ENCODE results near the gene AUTS2. TPM values are rescaled to one million over a fixed set of nuclear protein-coding genes. Genes with fewer than 3 reads are reported as not detected.

The AUTS2 gene
- total RNA-seq, 1 experiment from 2014 or later: 42.1 TPM

DNA sequence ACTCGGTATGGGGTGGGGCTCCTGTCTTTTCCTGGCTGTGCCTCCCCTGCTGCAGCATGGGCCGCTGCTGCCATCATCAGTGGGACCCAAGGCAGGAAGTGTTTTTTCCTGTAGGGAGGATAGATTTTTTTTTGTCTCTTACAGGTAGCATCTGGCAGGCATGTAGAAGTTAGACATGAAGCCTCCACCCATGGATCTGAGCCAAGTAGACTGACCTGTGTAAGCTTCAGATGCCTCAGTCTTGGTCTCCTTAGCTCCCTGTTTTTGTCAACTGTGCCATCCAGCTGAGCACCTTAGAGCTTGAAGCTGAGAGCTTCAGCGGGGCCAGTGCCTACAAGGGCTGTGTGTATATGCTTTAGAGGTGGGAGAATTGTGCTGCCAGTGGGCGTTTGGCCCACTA, 93.5 kb downstream of the AUTS2 start:
- CTCF ChIA-PET: no interaction called here

DNA sequence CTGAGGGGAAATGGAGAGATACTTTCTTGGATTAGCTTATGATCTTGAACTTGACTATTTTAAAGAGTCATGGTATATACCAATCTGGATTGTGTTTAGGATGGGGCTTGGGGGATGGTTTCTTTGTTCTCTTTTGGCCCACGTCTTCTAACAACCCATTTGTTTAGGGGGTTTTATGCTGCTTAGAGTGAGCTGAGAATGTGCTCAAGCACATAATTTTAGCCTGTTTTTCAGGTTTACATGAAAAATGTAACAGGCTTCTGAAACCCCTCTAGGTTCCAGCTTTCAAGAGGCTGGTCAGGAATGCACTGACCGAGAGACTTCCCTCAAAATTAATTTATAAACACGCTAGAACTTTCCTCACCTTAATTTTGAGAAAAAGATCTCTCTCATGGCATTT, 94.3 kb downstream of the AUTS2 start:
- TF ChIP-seq EZH2 (IDR thresholded peaks at IDR 0.05; ENCODE audit: borderline replicate concordance, low read depth, low read length, poor library complexity, severe bottlenecking): no peak
- TF ChIP-seq, protein P1, sequence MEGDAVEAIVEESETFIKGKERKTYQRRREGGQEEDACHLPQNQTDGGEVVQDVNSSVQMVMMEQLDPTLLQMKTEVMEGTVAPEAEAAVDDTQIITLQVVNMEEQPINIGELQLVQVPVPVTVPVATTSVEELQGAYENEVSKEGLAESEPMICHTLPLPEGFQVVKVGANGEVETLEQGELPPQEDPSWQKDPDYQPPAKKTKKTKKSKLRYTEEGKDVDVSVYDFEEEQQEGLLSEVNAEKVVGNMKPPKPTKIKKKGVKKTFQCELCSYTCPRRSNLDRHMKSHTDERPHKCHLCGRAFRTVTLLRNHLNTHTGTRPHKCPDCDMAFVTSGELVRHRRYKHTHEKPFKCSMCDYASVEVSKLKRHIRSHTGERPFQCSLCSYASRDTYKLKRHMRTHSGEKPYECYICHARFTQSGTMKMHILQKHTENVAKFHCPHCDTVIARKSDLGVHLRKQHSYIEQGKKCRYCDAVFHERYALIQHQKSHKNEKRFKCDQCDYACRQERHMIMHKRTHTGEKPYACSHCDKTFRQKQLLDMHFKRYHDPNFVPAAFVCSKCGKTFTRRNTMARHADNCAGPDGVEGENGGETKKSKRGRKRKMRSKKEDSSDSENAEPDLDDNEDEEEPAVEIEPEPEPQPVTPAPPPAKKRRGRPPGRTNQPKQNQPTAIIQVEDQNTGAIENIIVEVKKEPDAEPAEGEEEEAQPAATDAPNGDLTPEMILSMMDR (conservative IDR thresholded peaks at IDR 0.05; ENCODE audit: low read depth, low read length): no peak
- CTCF ChIA-PET: no interaction called here
- H3K27me3 ChIP-seq (replicated peaks; ENCODE audit: insufficient read depth, low read depth, low read length, poor library complexity): no peaks in the 10 kb centered on the region
- DNase-seq (ENCODE audit: low spot score): no peak
- intact Hi-C loops (cut with micrococcal nuclease; ENCODE audit: unreplicated experiment): no loop called here
- no peaks in the 10 kb centered on the region for H3K9me3 ChIP-seq (ENCODE audit: low read depth, low read length, poor library complexity, severe bottlenecking)
- POLR2A ChIA-PET (ENCODE audit: low non-redundant PET): no interaction called here
- BruUV-seq (replicated peaks): no TSS peak
- H3K4me3 ChIP-seq (ENCODE audit: low read depth, low read length, poor library complexity, severe bottlenecking): no peak overlapping the region
- peaks cover 20% of the 10 kb centered on the region for H3K4me1 ChIP-seq (ENCODE audit: insufficient read depth, low read length, poor library complexity, severe bottlenecking)
- no peaks in the 10 kb centered on the region for H3K36me3 ChIP-seq (ENCODE audit: insufficient read depth, low read length, poor library complexity, severe bottlenecking)
- no peak overlapping the region for H3K27ac ChIP-seq (ENCODE audit: low read depth, low read length, poor library complexity, severe bottlenecking)

More for the DNA sequence above, 93.5 kb downstream of the AUTS2 start:
- Histone ChIP-seq H3K27me3 (replicated peaks; ENCODE audit: insufficient read depth, low read depth, low read length, poor library complexity) (no peaks in the 10 kb centered on the region), H3K9me3 (ENCODE audit: low read depth, low read length, poor library complexity, severe bottlenecking) (no peaks in the 10 kb centered on the region), H3K27ac (ENCODE audit: low read depth, low read length, poor library complexity, severe bottlenecking) (no peak overlapping the region), H3K36me3 (ENCODE audit: insufficient read depth, low read length, poor library complexity, severe bottlenecking) (no peaks in the 10 kb centered on the region), H3K4me1 (ENCODE audit: insufficient read depth, low read length, poor library complexity, severe bottlenecking) (peaks cover 21% of the 10 kb centered on the region), H3K4me3 (ENCODE audit: low read depth, low read length, poor library complexity, severe bottlenecking) (no peak overlapping the region)
- TF ChIP-seq, protein P1 (conservative IDR thresholded peaks at IDR 0.05; ENCODE audit: low read depth, low read length): no peak
- no peak for TF ChIP-seq EZH2 (IDR thresholded peaks at IDR 0.05; ENCODE audit: borderline replicate concordance, low read depth, low read length, poor library complexity, severe bottlenecking)
- POLR2A ChIA-PET (ENCODE audit: low non-redundant PET): no interaction called here
- intact Hi-C loops (cut with micrococcal nuclease; ENCODE audit: unreplicated experiment): no loop called here
- DNase-seq (ENCODE audit: low spot score): no peak
- BruUV-seq (replicated peaks): no TSS peak

DNA sequence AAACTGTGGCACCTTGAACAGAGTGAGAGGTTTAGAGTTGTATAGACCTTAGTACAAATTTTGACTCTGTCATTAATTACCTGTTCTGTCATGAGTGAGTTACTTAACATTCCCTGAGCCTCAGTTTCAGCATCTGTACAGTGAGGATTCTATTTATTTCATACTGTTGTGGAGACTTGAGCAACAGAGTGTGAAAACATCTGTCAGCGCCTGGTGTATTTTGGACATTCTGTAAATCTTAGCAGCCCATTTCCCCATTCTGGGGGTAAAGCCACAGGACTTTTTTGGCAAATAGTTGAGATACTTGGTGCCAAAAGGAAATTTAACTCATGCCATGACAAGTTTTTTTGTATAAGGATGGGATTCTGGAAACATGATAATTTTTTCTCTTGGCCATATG, 94.8 kb downstream of the AUTS2 start:
- TF ChIP-seq, protein P1 (conservative IDR thresholded peaks at IDR 0.05; ENCODE audit: low read depth, low read length): no peak
- no peak for TF ChIP-seq EZH2 (IDR thresholded peaks at IDR 0.05; ENCODE audit: borderline replicate concordance, low read depth, low read length, poor library complexity, severe bottlenecking)
- BruUV-seq (replicated peaks): no TSS peak
- Histone ChIP-seq H3K4me3 (ENCODE audit: low read depth, low read length, poor library complexity, severe bottlenecking) (no peak overlapping the region), H3K4me1 (ENCODE audit: insufficient read depth, low read length, poor library complexity, severe bottlenecking) (peaks cover 16% of the 10 kb centered on the region), H3K36me3 (ENCODE audit: insufficient read depth, low read length, poor library complexity, severe bottlenecking) (no peaks in the 10 kb centered on the region), H3K27ac (ENCODE audit: low read depth, low read length, poor library complexity, severe bottlenecking) (no peak overlapping the region), H3K9me3 (ENCODE audit: low read depth, low read length, poor library complexity, severe bottlenecking) (no peaks in the 10 kb centered on the region), H3K27me3 (replicated peaks; ENCODE audit: insufficient read depth, low read depth, low read length, poor library complexity) (no peaks in the 10 kb centered on the region)
- no peak for DNase-seq (ENCODE audit: low spot score)
- intact Hi-C loops (cut with micrococcal nuclease; ENCODE audit: unreplicated experiment): no loop called here
- ChIA-PET CTCF (interaction anchor here (0.6 kb wide), 1 partner anchor 359 kb away, joined by 6 read pairs; no protein-coding TSS in a partner anchor), POLR2A (ENCODE audit: low non-redundant PET) (no interaction called here)

Data from A673 (cell line).